LNCAP (cell line): ENCODE measurements around the gene RGS9BP.

Source experiments
- TF ChIP-seq, protein P1 (sequence below): fragments of 450-650 bp; IDR thresholded peaks from 2 replicates; pipeline ENCODE4 v1.5.1; 2017; ENCODE audit warnings: mild to moderate bottlenecking

The RGS9BP gene

GRCh38 chr19:32658075-32658474 is 17.6 kb upstream of the RGS9BP start:
- TF ChIP-seq, protein P1, sequence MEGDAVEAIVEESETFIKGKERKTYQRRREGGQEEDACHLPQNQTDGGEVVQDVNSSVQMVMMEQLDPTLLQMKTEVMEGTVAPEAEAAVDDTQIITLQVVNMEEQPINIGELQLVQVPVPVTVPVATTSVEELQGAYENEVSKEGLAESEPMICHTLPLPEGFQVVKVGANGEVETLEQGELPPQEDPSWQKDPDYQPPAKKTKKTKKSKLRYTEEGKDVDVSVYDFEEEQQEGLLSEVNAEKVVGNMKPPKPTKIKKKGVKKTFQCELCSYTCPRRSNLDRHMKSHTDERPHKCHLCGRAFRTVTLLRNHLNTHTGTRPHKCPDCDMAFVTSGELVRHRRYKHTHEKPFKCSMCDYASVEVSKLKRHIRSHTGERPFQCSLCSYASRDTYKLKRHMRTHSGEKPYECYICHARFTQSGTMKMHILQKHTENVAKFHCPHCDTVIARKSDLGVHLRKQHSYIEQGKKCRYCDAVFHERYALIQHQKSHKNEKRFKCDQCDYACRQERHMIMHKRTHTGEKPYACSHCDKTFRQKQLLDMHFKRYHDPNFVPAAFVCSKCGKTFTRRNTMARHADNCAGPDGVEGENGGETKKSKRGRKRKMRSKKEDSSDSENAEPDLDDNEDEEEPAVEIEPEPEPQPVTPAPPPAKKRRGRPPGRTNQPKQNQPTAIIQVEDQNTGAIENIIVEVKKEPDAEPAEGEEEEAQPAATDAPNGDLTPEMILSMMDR: no peak

DNA sequence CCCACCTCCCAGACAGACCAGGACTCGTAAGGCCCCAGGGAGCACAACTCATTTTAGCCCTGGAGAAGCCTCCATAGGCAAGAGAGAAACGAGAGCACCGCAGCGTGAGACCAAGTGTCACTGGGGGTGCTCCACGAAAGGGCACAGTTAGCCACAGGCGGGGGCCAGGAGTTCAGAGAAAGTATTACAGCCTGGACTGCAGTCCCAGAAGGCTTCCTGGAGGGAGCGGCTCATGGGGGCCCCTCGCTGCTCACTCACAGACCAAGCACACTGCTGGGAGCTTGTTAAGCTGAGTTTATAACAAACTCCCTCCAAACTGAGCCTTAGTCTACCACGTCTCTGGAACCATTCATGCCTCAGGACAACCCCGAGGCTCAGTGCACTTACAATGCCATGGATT is 17.1 kb upstream of the RGS9BP start:
- TF ChIP-seq, protein P1: no peak

DNA sequence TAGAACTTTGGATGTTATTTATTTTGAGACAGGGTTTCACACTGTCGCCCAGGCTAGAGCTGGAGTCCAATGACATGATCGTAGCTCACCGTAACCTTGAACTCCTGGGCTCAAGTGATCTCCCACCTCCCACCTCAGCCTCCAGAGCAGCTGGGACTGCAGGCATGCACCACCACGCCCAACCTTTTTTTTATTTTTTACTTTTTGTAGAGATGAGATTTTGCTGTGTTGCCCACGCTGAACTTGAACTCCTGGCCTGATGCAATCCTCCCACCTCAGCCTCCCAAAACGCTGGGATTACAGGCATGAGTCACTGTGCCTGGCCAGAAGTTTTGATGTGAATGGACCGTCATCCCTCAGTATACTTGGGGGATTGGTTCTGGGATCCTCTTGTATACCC is 14.3 kb upstream of the RGS9BP start:
- TF ChIP-seq, protein P1: no peak

GRCh38 chr19:32662186-32662585 is 13.5 kb upstream of the RGS9BP start:
- TF ChIP-seq, protein P1: no peak

GRCh38 chr19:32666084-32666483 is 9.6 kb upstream of the RGS9BP start:
- TF ChIP-seq, protein P1: no peak

DNA sequence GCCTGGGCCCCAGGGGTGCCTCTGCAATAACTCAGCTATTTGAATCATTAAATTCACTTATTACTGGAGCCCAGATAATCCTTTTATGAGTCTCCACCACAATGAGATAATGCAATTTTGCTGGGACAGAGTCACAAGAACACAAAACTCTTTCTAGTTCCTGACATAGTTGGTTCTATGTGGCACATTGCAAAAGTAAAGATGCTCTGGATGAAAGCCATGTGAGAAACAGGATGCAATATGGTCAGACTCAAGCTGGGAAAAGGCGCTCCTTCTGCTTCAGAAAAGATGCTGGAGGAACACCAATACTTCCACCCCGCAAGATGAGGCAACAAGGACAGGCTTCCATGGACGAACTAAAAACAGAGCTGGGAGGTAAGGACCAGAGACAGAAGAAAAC is 6.3 kb upstream of the RGS9BP start:
- TF ChIP-seq, protein P1: no peak

GRCh38 chr19:32671883-32672593 is 3.6 kb upstream of the RGS9BP start:
- TF ChIP-seq, protein P1: no peak

GRCh38 chr19:32672841-32673240 is 2.8 kb upstream of the RGS9BP start:
- TF ChIP-seq, protein P1: no peak
